ENCODE data around the gene ABCG4.
A peak's percentile ranks its signal among the peaks of the same experiment; 100 is the strongest.
"Not testable (repeated sequence)": the region's sequence is repeated elsewhere in the genome, so short reads cannot be mapped to it uniquely, and the experiment has no call there.

The ABCG4 gene

GRCh38 chr11:119149018-119149785 lies at the start of gene ABCG4:
TSS of gene ABCG4 (plus strand) at chr11:119149052. CDS start at chr11:119149966, 914 bp downstream.
- no peak for DNase-seq (ENCODE audit: low read depth)

DNA sequence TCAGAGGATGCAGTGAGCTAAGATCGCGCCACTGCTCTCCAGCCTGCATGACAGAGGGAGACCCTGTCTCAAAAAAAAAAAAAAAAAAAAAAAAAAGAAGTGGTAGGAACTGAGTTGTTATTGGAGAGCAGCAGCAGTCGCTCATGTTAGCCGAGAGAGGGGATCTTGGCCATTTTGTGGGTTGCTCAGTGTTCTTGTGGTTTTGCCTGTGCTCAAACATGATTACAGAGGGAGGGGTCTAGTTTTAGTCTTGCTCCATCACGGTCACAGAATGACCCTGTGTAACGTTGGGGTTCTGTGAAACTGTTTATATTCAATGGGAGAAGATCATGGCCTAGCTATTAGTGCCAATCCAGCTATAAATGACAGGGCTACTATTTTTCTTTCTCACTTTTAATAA lies 49.1 kb upstream of the ABCG4 start:
- DNase-seq (ENCODE audit: low read depth): no peak

DNA sequence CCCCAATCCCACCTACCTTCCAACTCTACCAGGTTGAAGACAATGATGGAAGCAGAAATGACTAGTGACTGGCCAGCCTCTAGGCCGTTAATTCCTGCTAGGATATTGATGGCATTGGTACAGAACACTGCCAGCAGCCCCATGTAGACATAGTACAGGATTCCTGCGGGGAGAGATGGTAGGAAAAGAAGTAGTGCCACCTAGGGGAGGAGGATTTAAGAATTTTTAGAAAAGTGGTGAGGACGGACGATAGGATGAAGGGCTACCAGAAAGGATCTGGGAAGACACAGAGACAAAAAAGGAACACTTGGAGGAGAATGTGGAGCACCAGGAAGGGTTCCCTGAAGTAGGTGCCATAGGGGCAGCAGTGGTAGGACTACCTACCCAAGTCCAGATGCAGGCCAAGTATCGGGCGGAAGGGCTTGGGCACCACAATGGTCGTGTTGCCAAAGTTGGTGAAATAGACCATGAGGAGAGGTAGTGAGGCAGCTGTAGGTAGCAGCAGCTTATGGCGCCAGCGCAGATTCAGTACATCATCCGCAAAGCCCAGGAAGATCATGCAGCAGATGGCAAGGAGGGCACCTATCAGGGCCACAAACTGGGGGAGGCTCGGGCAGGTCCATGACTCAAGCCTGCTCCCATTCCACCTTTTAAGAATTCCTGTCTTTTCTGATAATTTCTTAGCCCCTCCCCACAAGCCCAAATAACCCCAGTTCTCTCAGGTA lies 48.4 kb upstream of the ABCG4 start:
- DNase-seq (ENCODE audit: low read depth): peak; percentile 52

DNA sequence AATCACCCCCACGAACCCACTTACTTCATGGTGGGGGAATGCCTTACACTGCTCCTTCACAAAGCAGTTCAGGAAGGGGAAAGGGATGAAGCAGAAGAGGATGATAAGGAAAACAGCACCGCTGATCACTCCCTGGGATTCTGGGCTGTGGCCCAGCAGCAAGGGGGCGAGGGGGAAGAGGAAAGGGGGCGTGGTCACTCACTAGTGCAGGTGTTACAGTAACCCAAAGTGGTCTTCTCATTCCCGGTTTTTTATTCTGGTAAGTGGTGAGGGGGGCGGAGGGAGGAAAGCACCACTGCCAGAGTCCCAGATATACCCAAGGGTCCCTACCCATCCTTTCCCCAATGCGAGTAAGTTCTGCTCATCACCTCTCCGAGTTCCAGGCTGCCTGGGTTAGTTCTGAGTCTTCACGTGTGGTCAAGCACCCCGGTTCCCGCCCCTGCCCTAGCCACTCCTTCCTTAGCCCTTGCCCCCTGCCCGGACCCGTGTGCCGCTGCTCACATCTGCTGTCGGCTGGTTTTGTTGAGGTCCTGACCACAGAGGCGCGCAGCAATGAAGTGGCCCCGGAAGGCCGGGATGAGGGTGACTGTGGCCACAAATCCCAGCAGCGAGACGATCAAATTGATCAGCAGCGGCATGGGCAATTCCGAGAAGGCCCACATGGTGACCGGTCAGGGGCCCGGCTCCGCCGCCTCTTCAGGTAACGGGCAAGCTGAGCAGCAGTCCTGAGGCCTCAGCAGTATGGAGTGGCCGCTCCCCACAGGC lies 47.7 kb upstream of the ABCG4 start:
- no peak for DNase-seq (ENCODE audit: low read depth)

- DNase-seq (ENCODE audit: low read depth): peak; percentile 96
These were observed 47.0 kb upstream of the ABCG4 start, which contains the start of gene DPAGT1 for GRCh38 chr11:119101759-119102423. TSS of gene DPAGT1 (minus strand) at chr11:119101853. CDS start at chr11:119101655, 198 bp downstream.

- DNase-seq (ENCODE audit: low read depth): not testable (repeated sequence)
These were observed 45.6 kb upstream of the ABCG4 start for GRCh38 chr11:119103161-119103664.

DNA sequence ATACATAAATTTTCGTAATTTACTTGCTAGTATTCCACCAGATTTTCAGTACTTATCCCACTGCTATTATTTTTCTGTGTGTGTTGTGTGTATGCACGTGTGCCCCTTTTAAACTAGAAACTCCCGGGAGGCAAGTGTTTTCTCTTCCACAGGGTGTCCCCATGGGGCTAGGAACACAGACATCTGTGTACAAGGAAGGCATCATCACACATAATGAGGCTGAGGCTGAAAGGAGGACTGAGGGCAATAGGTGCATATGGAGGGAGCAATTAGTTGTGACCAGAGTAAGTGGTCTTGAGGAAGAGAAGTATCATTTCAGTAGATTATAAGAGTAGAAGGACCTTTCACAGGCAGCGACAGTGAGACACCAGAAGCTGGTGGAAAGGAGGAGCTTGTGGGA lies 45.1 kb upstream of the ABCG4 start:
- peak; percentile 25 for DNase-seq (ENCODE audit: low read depth)

- peak; percentile 92 for DNase-seq (ENCODE audit: low read depth)
These were observed 42.0 kb upstream of the ABCG4 start, which contains the start of gene C2CD2L for GRCh38 chr11:119106564-119107537. TSS of gene C2CD2L (plus strand) at chr11:119107344. CDS start at chr11:119107742, 398 bp downstream.

DNA sequence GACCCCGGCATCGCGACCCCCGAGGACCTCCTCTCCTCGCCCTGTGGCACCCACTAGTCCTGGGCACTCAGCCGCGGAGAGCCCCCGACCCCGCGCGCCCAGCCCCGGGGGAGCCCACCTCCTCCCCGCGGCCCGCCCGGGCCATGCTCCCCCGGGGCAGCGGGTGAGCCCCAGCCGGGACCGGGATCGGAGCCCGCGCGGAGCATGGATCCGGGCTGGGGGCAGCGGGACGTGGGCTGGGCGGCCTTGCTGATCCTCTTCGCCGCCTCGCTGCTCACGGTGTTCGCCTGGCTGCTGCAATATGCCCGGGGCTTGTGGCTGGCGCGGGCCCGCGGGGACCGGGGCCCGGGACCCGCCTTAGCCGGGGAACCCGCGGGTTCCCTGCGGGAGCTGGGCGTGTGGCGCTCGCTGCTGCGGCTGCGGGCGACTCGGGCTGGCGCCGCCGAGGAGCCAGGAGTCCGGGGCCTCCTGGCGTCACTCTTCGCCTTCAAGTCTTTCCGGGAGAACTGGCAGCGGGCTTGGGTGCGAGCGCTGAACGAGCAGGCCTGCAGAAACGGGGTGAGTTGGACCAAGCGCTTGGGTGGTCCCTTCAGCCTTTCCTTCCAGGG lies 41.2 kb upstream of the ABCG4 start:
- no peak for DNase-seq (ENCODE audit: low read depth)

GRCh38 chr11:119108146-119108856 lies 40.6 kb upstream of the ABCG4 start:
- peak; percentile 56 for DNase-seq (ENCODE audit: low read depth)

GRCh38 chr11:119108857-119109221 lies 40.0 kb upstream of the ABCG4 start:
- DNase-seq (ENCODE audit: low read depth): no peak

GRCh38 chr11:119109843-119110242 lies 39.0 kb upstream of the ABCG4 start:
- DNase-seq (ENCODE audit: low read depth): no peak

GRCh38 chr11:119110439-119110838 lies 38.4 kb upstream of the ABCG4 start:
- DNase-seq (ENCODE audit: low read depth): no peak

GRCh38 chr11:119111361-119111925 lies 37.4 kb upstream of the ABCG4 start:
- no peak for DNase-seq (ENCODE audit: low read depth)

DNA sequence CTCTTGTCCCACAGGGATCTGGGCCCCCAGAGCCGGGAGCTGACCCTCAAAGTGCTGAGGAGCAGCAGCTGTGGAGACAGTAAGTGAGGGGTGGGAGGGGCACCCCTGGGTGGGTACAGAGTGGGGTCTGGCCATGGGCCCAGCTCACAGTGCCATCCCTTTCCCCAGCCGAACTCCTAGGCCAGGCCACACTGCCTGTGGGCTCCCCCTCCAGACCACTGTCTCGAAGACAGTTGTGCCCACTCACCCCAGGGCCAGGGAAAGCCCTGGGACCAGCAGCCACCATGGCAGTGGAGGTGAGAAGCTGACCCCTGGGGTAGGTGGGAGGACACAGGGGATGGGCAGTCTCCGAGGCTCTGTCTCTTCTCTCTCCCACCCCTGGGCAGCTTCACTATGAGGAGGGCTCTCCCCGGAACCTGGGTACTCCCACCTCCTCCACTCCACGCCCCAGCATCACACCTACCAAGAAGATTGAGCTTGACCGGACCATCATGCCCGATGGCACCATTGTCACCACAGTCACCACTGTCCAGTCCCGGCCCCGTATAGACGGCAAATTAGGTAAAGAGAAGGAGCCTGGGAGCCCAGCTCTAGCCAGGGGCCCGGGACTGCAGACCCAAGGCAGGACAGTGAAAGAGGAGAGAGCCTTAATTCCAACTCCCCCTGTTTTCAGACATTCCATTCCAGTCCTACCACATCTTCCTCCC lies 36.4 kb upstream of the ABCG4 start:
- DNase-seq (ENCODE audit: low read depth): no peak

GRCh38 chr11:119113716-119114115 lies 35.1 kb upstream of the ABCG4 start:
- no peak for DNase-seq (ENCODE audit: low read depth)

DNA sequence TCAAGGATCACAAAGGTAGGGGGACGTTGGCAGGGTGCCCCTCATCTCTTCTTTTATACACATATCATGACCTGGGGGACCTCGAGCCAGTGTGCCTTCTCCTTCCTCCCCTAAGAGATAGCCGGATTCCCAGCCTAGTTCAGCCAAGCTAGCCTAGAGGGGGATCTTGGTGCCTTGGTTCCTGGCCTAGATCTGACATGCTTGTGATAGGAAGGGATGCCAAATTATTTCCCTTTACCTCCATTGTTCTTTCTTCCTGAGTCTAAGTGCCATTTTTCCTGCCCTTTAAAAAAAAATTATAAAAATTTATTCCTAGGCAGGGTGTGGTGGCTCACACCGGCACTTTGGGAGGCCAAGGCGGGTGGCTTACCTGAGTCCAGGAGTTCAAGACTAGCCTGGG lies 34.5 kb upstream of the ABCG4 start:
- no peak for DNase-seq (ENCODE audit: low read depth)

GRCh38 chr11:119115484-119116234 lies 33.2 kb upstream of the ABCG4 start:
- DNase-seq (ENCODE audit: low read depth): peak; percentile 63

Data from amniotic epithelial cell (primary cell).